Neural crest cell (in vitro differentiated cells): ENCODE measurements around the gene CNDP1. TPM values are rescaled to one million over a fixed set of nuclear protein-coding genes. Genes with fewer than 3 reads are reported as not detected.

Source experiments
- DNase-seq: peaks from one replicate; pipeline ENCODE4 v3.0.0; 2021; ENCODE audit warnings: low read depth, mixed read lengths, low spot score
- H3K27ac Mint-ChIP-seq: one replicate; pipeline ENCODE4 v1.8.0; 2021; ENCODE audit warnings: mild to moderate bottlenecking, mixed read lengths; ENCODE audit not compliant: unreplicated experiment
- H3K27me3 Mint-ChIP-seq: 2 replicates; pipeline ENCODE4 v1.8.0; 2021; ENCODE audit warnings: low read depth, mild to moderate bottlenecking, mixed read lengths
- H3K36me3 Mint-ChIP-seq: 2 replicates; pipeline ENCODE4 v1.8.0; 2021; ENCODE audit warnings: low read depth, mild to moderate bottlenecking, mixed read lengths
- H3K4me1 Mint-ChIP-seq: 2 replicates; pipeline ENCODE4 v1.8.0; 2021; ENCODE audit warnings: mixed read lengths
- H3K4me3 Mint-ChIP-seq: one replicate; pipeline ENCODE4 v1.8.0; 2021; ENCODE audit warnings: mild to moderate bottlenecking, mixed read lengths
- H3K9me3 Mint-ChIP-seq: 2 replicates; pipeline ENCODE4 v1.8.0; 2021; ENCODE audit warnings: mixed read lengths
- CTCF ChIP-seq: fragments of 200-600 bp; sonication (generic); conservative IDR thresholded peaks from 2 replicates; pipeline ENCODE4 v1.5.0; 2021; ENCODE audit warnings: antibody characterized with exemption, mild to moderate bottlenecking
- total RNA-seq: library from RNA; stranded (reverse); gene quantifications from 2 replicates; pipeline ENCODE4 v1.2.1, GENCODE V29; 2021

The CNDP1 gene
- total RNA-seq, 1 donor from 2014 or later, result 0.56 TPM

GRCh38 chr18:74571895-74572680 lies 37.8 kb downstream of the CNDP1 start:
- H3K36me3 Mint-ChIP-seq, result peaks cover 3% of the 10 kb centered on the region
- no peaks in the 10 kb centered on the region for H3K4me1 Mint-ChIP-seq
- no peak for TF ChIP-seq CTCF
- DNase-seq, result no peak
- H3K4me3 Mint-ChIP-seq, result no peak overlapping the region
- peaks cover 7% of the 10 kb centered on the region for H3K9me3 Mint-ChIP-seq
- H3K27me3 Mint-ChIP-seq, result peaks cover 18% of the 10 kb centered on the region
- H3K27ac Mint-ChIP-seq, result no peak overlapping the region

GRCh38 chr18:74573053-74573452 lies 38.8 kb downstream of the CNDP1 start:
- Mint-ChIP-seq H3K27me3 (peaks cover 20% of the 10 kb centered on the region), H3K4me3 (no peak overlapping the region), H3K27ac (no peak overlapping the region), H3K36me3 (peaks cover 3% of the 10 kb centered on the region), H3K9me3 (peaks cover 7% of the 10 kb centered on the region), H3K4me1 (no peaks in the 10 kb centered on the region)
- no peak for TF ChIP-seq CTCF
- no peak for DNase-seq

GRCh38 chr18:74574916-74575315 lies 40.6 kb downstream of the CNDP1 start:
- peaks cover 4% of the 10 kb centered on the region for H3K9me3 Mint-ChIP-seq
- DNase-seq, result no peak
- TF ChIP-seq CTCF, result no peak
- H3K27ac Mint-ChIP-seq, result no peak overlapping the region
- H3K27me3 Mint-ChIP-seq, result peaks cover 29% of the 10 kb centered on the region
- H3K4me1 Mint-ChIP-seq, result no peaks in the 10 kb centered on the region
- peaks cover 3% of the 10 kb centered on the region for H3K36me3 Mint-ChIP-seq
- H3K4me3 Mint-ChIP-seq, result no peak overlapping the region

- Mint-ChIP-seq H3K27me3 (peaks cover 31% of the 10 kb centered on the region), H3K4me1 (no peaks in the 10 kb centered on the region), H3K27ac (no peak overlapping the region), H3K4me3 (no peak overlapping the region), H3K9me3 (peaks cover 4% of the 10 kb centered on the region), H3K36me3 (peaks cover 3% of the 10 kb centered on the region)
- DNase-seq, result no peak
- TF ChIP-seq CTCF, result no peak
Observed at GRCh38 chr18:74577019-74577418, 42.7 kb downstream of the CNDP1 start.

- no peak for TF ChIP-seq CTCF
- peaks cover 37% of the 10 kb centered on the region for H3K27me3 Mint-ChIP-seq
- no peaks in the 10 kb centered on the region for H3K36me3 Mint-ChIP-seq
- H3K4me3 Mint-ChIP-seq, result no peak overlapping the region
- no peak for DNase-seq
- H3K4me1 Mint-ChIP-seq, result no peaks in the 10 kb centered on the region
- H3K27ac Mint-ChIP-seq, result no peak overlapping the region
- H3K9me3 Mint-ChIP-seq, result no peaks in the 10 kb centered on the region
Observed at GRCh38 chr18:74579496-74580065, 45.3 kb downstream of the CNDP1 start.
